ENCODE results near the gene S100A4.

The S100A4 gene

GRCh38 chr1:153509729-153510354, 35.8 kb downstream of the S100A4 start:
- CTCF ChIA-PET = interaction anchor here (0.8 to 5.2 kb wide), 23 partner anchors 14 to 477 kb away, joined by 3 to 116 read pairs (median 8); partner anchors contain the start of genes S100A1, S100A14, S100A2 and S100A6
- no peaks in the 10 kb centered on the region for H3K36me3 Mint-ChIP-seq
- no peak overlapping the region for H3K4me3 Mint-ChIP-seq
- no peaks in the 10 kb centered on the region for H3K9me3 Mint-ChIP-seq
- no peak overlapping the region for H3K27ac Mint-ChIP-seq
- peak; percentile 80 for DNase-seq
- peaks cover 20% of the 10 kb centered on the region for H3K27me3 Mint-ChIP-seq
- H3K4me1 Mint-ChIP-seq = peaks cover 13% of the 10 kb centered on the region

- Mint-ChIP-seq H3K4me1 (peaks cover 13% of the 10 kb centered on the region), H3K36me3 (no peaks in the 10 kb centered on the region), H3K9me3 (no peaks in the 10 kb centered on the region), H3K27me3 (peaks cover 21% of the 10 kb centered on the region), H3K4me3 (no peak overlapping the region), H3K27ac (no peak overlapping the region)
- CTCF ChIA-PET = interaction anchor here (1.2 to 5.2 kb wide), 4 partner anchors 13 to 108 kb away, joined by 3 to 116 read pairs (median 12); no protein-coding TSS in a partner anchor
- DNase-seq = no peak
Observed at GRCh38 chr1:153509036-153509435, 36.6 kb downstream of the S100A4 start.

- DNase-seq = no peak
- H3K36me3 Mint-ChIP-seq = no peaks in the 10 kb centered on the region
- CTCF ChIA-PET = interaction anchor here (0.9 to 2.3 kb wide), 5 partner anchors 12 to 155 kb away, joined by 3 to 13 read pairs (median 6); no protein-coding TSS in a partner anchor
- peaks cover 26% of the 10 kb centered on the region for H3K27me3 Mint-ChIP-seq
- H3K4me3 Mint-ChIP-seq = no peak overlapping the region
- H3K4me1 Mint-ChIP-seq = peaks cover 13% of the 10 kb centered on the region
- H3K27ac Mint-ChIP-seq = no peak overlapping the region
- no peaks in the 10 kb centered on the region for H3K9me3 Mint-ChIP-seq
Observed at GRCh38 chr1:153507926-153508583, 37.6 kb downstream of the S100A4 start.

- CTCF ChIA-PET = interaction anchor here (0.6 to 1.6 kb wide), 4 partner anchors 12 to 116 kb away, joined by 3 to 6 read pairs (median 4); no protein-coding TSS in a partner anchor
- Mint-ChIP-seq H3K27ac (no peak overlapping the region), H3K4me1 (peaks cover 10% of the 10 kb centered on the region), H3K9me3 (no peaks in the 10 kb centered on the region), H3K36me3 (no peaks in the 10 kb centered on the region), H3K4me3 (no peak overlapping the region), H3K27me3 (peaks cover 28% of the 10 kb centered on the region)
- no peak for DNase-seq
Observed at GRCh38 chr1:153506831-153507413, 38.7 kb downstream of the S100A4 start.

GRCh38 chr1:153506386-153506785, 39.2 kb downstream of the S100A4 start:
- no peak overlapping the region for H3K27ac Mint-ChIP-seq
- CTCF ChIA-PET = interaction anchor here (0.6 to 1.6 kb wide), 3 partner anchors 12 to 117 kb away, joined by 3 to 4 read pairs (median 4); no protein-coding TSS in a partner anchor

GRCh38 chr1:153505576-153505975, 40.0 kb downstream of the S100A4 start:
- Mint-ChIP-seq H3K4me1 (peaks cover under 1% of the 10 kb centered on the region), H3K27me3 (peaks cover 29% of the 10 kb centered on the region), H3K27ac (no peak overlapping the region), H3K4me3 (no peak overlapping the region), H3K9me3 (no peaks in the 10 kb centered on the region), H3K36me3 (no peaks in the 10 kb centered on the region)
- CTCF ChIA-PET = interaction anchor here (0.6 to 2.3 kb wide), 3 partner anchors 10 to 482 kb away, joined by 3 to 12 read pairs (median 4); no protein-coding TSS in a partner anchor
- DNase-seq = no peak

More at GRCh38 chr1:153506386-153506785, 39.2 kb downstream of the S100A4 start:
- H3K4me3 Mint-ChIP-seq = no peak overlapping the region
- no peaks in the 10 kb centered on the region for H3K36me3 Mint-ChIP-seq
- H3K4me1 Mint-ChIP-seq = peaks cover 9% of the 10 kb centered on the region
- no peak for DNase-seq
- no peaks in the 10 kb centered on the region for H3K9me3 Mint-ChIP-seq
- peaks cover 28% of the 10 kb centered on the region for H3K27me3 Mint-ChIP-seq

GRCh38 chr1:153503766-153504165, 41.8 kb downstream of the S100A4 start:
- no peaks in the 10 kb centered on the region for H3K36me3 Mint-ChIP-seq
- H3K4me1 Mint-ChIP-seq = no peaks in the 10 kb centered on the region
- DNase-seq = no peak
- no peak overlapping the region for H3K27ac Mint-ChIP-seq
- H3K9me3 Mint-ChIP-seq = no peaks in the 10 kb centered on the region
- H3K27me3 Mint-ChIP-seq = peaks cover 42% of the 10 kb centered on the region
- H3K4me3 Mint-ChIP-seq = no peak overlapping the region
- CTCF ChIA-PET = interaction anchor here (1.4 to 2.3 kb wide), 2 partner anchors 9 to 68 kb away, joined by 5 to 12 read pairs; no protein-coding TSS in a partner anchor

- peaks cover 53% of the 10 kb centered on the region for H3K27me3 Mint-ChIP-seq
- H3K27ac Mint-ChIP-seq = no peak overlapping the region
- H3K4me1 Mint-ChIP-seq = no peaks in the 10 kb centered on the region
- H3K9me3 Mint-ChIP-seq = no peaks in the 10 kb centered on the region
- H3K36me3 Mint-ChIP-seq = no peaks in the 10 kb centered on the region
- H3K4me3 Mint-ChIP-seq = no peak overlapping the region
- CTCF ChIA-PET = interaction anchor here (7.5 kb wide), 1 partner anchor 147 kb away, joined by 172 read pairs; the partner anchor contains the start of gene PGLYRP4
- no peak for DNase-seq
Observed at GRCh38 chr1:153498746-153499145, 46.9 kb downstream of the S100A4 start.

- Mint-ChIP-seq H3K27ac (no peak overlapping the region), H3K36me3 (no peaks in the 10 kb centered on the region), H3K4me1 (no peaks in the 10 kb centered on the region), H3K9me3 (no peaks in the 10 kb centered on the region), H3K4me3 (no peak overlapping the region), H3K27me3 (peaks cover 67% of the 10 kb centered on the region)
- DNase-seq = no peak
- CTCF ChIA-PET = interaction anchor here (0.7 to 7.5 kb wide), 17 partner anchors 9 to 209 kb away, joined by 3 to 172 read pairs (median 8); partner anchors contain the start of genes PGLYRP4 and S100A9
Observed at GRCh38 chr1:153495536-153495935, 50.1 kb downstream of the S100A4 start.

GRCh38 chr1:153494976-153495535, 50.5 kb downstream of the S100A4 start:
- Mint-ChIP-seq H3K4me3 (no peak overlapping the region), H3K36me3 (no peaks in the 10 kb centered on the region), H3K9me3 (no peaks in the 10 kb centered on the region), H3K27me3 (peaks cover 64% of the 10 kb centered on the region), H3K4me1 (no peaks in the 10 kb centered on the region), H3K27ac (no peak overlapping the region)
- CTCF ChIA-PET = interaction anchor here (0.6 to 7.5 kb wide), 23 partner anchors 10 to 209 kb away, joined by 3 to 172 read pairs (median 6); partner anchors contain the start of genes PGLYRP4, S100A6 and S100A9
- peak; percentile 84 for DNase-seq

All from activated naive CD4-positive, alpha-beta T cell treated with anti-CD3 and anti-CD28 coated beads, Interleukin-2, amount 10 ng/mL, durations not matched to agents 7 days and 5 days (primary cell).